B cell (primary cell): ENCODE results near the gene MAF. TPM values are rescaled to one million over a fixed set of nuclear protein-coding genes. Genes with fewer than 3 reads are reported as not detected.

Experiments used
- ATAC-seq: fragments of 200-7000 bp; cut with Tn5 transposase; one replicate; pipeline ENCODE4 v1.10.0; 2021; ENCODE audit warnings: low read depth, mild to moderate bottlenecking, moderate number of reproducible peaks, moderate library complexity
- CTCF ChIA-PET: fragments of 350-600 bp; sonication (Branson Sonifier 250); formaldehyde crosslinking; loops from one replicate; lab custom pipeline; 2021; ENCODE audit warnings: antibody characterized with exemption, inconsistent platforms; lab: Charles Lee
- POLR2A ChIA-PET: fragments of 350-600 bp; sonication (Branson Sonifier 250); formaldehyde crosslinking; loops from one replicate; lab custom pipeline; 2021; ENCODE audit warnings: antibody characterized with exemption; lab: Charles Lee
- DNase-seq: peaks from one replicate; pipeline ENCODE4 v3.0.0; 2013
- H2AFZ ChIP-seq: 2 replicates; pipeline ENCODE4 v1.6.1; 2012; ENCODE audit warnings: mild to moderate bottlenecking, low read depth, low read length; ENCODE audit not compliant: insufficient read depth, poor library complexity, severe bottlenecking
- H3K27ac ChIP-seq, 2 donors: 1 replicate in 1 of 2; 2 replicates in 1 of 2; pipeline ENCODE4 v1.5.1; 2012 to 2013; ENCODE audit warnings: low read length in 2 of 2, mild to moderate bottlenecking in 2 of 2, moderate library complexity in 1 of 2
- H3K27me3 ChIP-seq, 4 experiments: fragments of 200-600 bp in 1 of 4; sonication (generic) in 1 of 4; replicated peaks in 1 of 4; 1 replicate in 2 of 4; 2 replicates in 2 of 4; pipeline versions ENCODE4 v1.6.1 to v1.7.0; 2013 to 2016; ENCODE audit warnings: low read length in 3 of 4, mild to moderate bottlenecking in 2 of 4, mixed read lengths in 1 of 4, moderate library complexity in 1 of 4; ENCODE audit not compliant: insufficient read depth in 4 of 4, control insufficient read depth in 3 of 4; ENCODE audit errors: control extremely low read depth in 1 of 4
- H3K36me3 ChIP-seq, 2 experiments: replicated peaks in 1 of 2; 1 replicate in 1 of 2; 2 replicates in 1 of 2; pipeline versions ENCODE4 v1.6.1 to v1.7.1; 2013; ENCODE audit warnings: low read length in 1 of 2; ENCODE audit not compliant: insufficient read depth in 2 of 2, control insufficient read depth in 1 of 2; ENCODE audit errors: control extremely low read depth in 1 of 2, extremely low read depth in 1 of 2
- H3K4me1 ChIP-seq, 2 donors: fragments of 200-600 bp in 1 of 2; sonication (generic) in 1 of 2; 1 replicate in 1 of 2; 2 replicates in 1 of 2; pipeline versions ENCODE4 v1.5.1 to v1.6.1; 2013 to 2017; ENCODE audit warnings: low read length in 2 of 2; ENCODE audit not compliant: control insufficient read depth in 2 of 2, insufficient read depth in 2 of 2
- H3K4me2 ChIP-seq: replicated peaks from 2 replicates; pipeline ENCODE3; 2012; ENCODE audit warnings: mild to moderate bottlenecking, low read depth, low read length; ENCODE audit not compliant: poor library complexity, severe bottlenecking
- H3K4me3 ChIP-seq, 5 experiments: fragments of 200-600 bp in 1 of 5; sonication (generic) in 1 of 5; 1 replicate in 3 of 5; 2 replicates in 2 of 5; pipeline versions ENCODE4 v1.5.1 to v1.7.0; 2011 to 2016; ENCODE audit warnings: low read length in 4 of 5, mild to moderate bottlenecking in 4 of 5, low read depth in 2 of 5, control low read depth in 1 of 5, moderate library complexity in 1 of 5; ENCODE audit not compliant: insufficient read depth in 1 of 5; ENCODE audit errors: control extremely low read depth in 1 of 5, extremely low read depth in 1 of 5
- H3K79me2 ChIP-seq: fragments of 200-600 bp; sonication (generic); one replicate; pipeline ENCODE4 v1.6.0; 2016; ENCODE audit warnings: low read length; ENCODE audit not compliant: control insufficient read depth, insufficient read depth
- H3K9ac ChIP-seq: fragments of 200-600 bp; sonication (generic); 2 replicates; pipeline ENCODE4 v1.6.1; 2017; ENCODE audit warnings: mild to moderate bottlenecking, low read length, moderate library complexity
- H3K9me3 ChIP-seq, 3 donors: one replicate each; pipeline versions ENCODE4 v1.6.1 to v1.7.1; 2013; ENCODE audit warnings: low read length in 2 of 3; ENCODE audit not compliant: control insufficient read depth in 2 of 3, insufficient read depth in 1 of 3; ENCODE audit errors: control extremely low read depth in 1 of 3
- H4K20me1 ChIP-seq: 2 replicates; pipeline ENCODE4 v1.6.0; 2012; ENCODE audit warnings: mild to moderate bottlenecking, low read length; ENCODE audit not compliant: insufficient read depth, control insufficient read depth, poor library complexity, severe bottlenecking
- H3K27ac Mint-ChIP-seq: one replicate; pipeline ENCODE4 v1.8.0; 2021; ENCODE audit warnings: mixed read lengths
- H3K27me3 Mint-ChIP-seq: one replicate; pipeline ENCODE4 v1.8.0; 2021; ENCODE audit warnings: mixed read lengths
- H3K4me1 Mint-ChIP-seq: one replicate; pipeline ENCODE4 v1.8.0; 2021; ENCODE audit warnings: mixed read lengths
- H3K4me3 Mint-ChIP-seq: one replicate; pipeline ENCODE4 v1.8.0; 2021; ENCODE audit warnings: mixed read lengths
- H3K9me3 Mint-ChIP-seq: one replicate; pipeline ENCODE4 v1.8.0; 2022; ENCODE audit warnings: mixed read lengths; ENCODE audit not compliant: insufficient read depth
- EZH2 ChIP-seq: IDR thresholded peaks from 2 replicates; pipeline ENCODE4 v1.6.1; 2012; ENCODE audit warnings: borderline replicate concordance, low read depth, mild to moderate bottlenecking, moderate library complexity, low read length; ENCODE audit not compliant: insufficient read depth, poor library complexity, severe bottlenecking
- WGBS: methylation state at CpG from one replicate; pipeline ENCODE4 v1.1.5; 2013; ENCODE audit warnings: missing lambda C conversion rate; ENCODE audit not compliant: insufficient coverage; 5-methylcytosine and 5-hydroxymethylcytosine counted together
- intact Hi-C: fragments of 100-400 bp; cut with micrococcal nuclease; formaldehyde crosslinking; loops from one replicate; pipeline ENCODE4 v1.10.0; 2022
- polyA plus RNA-seq: library from polyadenylated mRNA; depleted of rRNA; stranded (reverse); fragments of >200 nt; gene quantifications from 2 replicates; pipeline ENCODE4 v1.2.3, GENCODE V29; 2012
- total RNA-seq, 2 donors: library from RNA; stranded (reverse); fragments of 120-200 nt in 1 of 2; gene quantifications; 1 replicate in 1 of 2; 2 replicates in 1 of 2; pipeline versions ENCODE4 v1.2.3 to v1.2.4, GENCODE V29; 2013 to 2022
- TF ChIP-seq, protein P1 (sequence below): fragments of 200-600 bp; IDR thresholded peaks from one replicate; pipeline ENCODE4 v1.8.0; 2022; ENCODE audit warnings: antibody characterized with exemption, mild to moderate bottlenecking

The MAF gene
- total and polyA plus RNA-seq, 2 donors (not counting 1 experiment from before 2014, with no cell fraction given): 0.30 to 0.49 TPM

DNA sequence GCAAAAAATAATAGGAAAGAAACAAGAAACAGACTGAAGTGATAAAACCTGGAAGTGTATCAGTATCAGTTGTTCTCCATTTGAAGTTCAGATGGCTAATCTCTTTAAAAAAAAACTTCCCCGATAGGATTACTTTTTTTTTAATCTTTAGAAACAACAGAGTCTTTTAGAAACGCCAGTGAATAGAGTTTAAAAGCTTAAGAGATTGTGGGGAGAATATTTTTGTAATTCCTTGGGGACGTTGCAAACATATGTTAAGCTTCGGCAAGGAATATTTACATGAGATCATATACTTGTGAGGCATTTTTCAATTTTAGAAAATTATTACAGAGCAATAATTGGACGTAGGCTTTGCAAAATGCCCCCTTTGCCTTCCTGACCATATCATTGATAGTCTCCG, 13.2 kb downstream of the MAF start:
- H3K9ac ChIP-seq: no peak overlapping the region
- H3K9me3 ChIP-seq: no peaks in the 10 kb centered on the region
- H3K27me3 Mint-ChIP-seq: peaks cover 40% of the 10 kb centered on the region
- intact Hi-C loops: no loop called here
- no peak overlapping the region for H3K27ac ChIP-seq
- no peaks in the 10 kb centered on the region for H3K36me3 ChIP-seq
- H4K20me1 ChIP-seq: no peaks in the 10 kb centered on the region
- ChIA-PET POLR2A (no interaction called here), CTCF (no interaction called here)
- H3K4me1 ChIP-seq: no peaks in the 10 kb centered on the region
- no peak overlapping the region for H3K4me3 Mint-ChIP-seq
- no peak overlapping the region for H2AFZ ChIP-seq
- H3K27me3 ChIP-seq: peaks cover 0 to 42% (median 12%) of the 10 kb centered on the region in 4 experiments
- no peaks in the 10 kb centered on the region for H3K9me3 Mint-ChIP-seq
- TF ChIP-seq, protein P1, sequence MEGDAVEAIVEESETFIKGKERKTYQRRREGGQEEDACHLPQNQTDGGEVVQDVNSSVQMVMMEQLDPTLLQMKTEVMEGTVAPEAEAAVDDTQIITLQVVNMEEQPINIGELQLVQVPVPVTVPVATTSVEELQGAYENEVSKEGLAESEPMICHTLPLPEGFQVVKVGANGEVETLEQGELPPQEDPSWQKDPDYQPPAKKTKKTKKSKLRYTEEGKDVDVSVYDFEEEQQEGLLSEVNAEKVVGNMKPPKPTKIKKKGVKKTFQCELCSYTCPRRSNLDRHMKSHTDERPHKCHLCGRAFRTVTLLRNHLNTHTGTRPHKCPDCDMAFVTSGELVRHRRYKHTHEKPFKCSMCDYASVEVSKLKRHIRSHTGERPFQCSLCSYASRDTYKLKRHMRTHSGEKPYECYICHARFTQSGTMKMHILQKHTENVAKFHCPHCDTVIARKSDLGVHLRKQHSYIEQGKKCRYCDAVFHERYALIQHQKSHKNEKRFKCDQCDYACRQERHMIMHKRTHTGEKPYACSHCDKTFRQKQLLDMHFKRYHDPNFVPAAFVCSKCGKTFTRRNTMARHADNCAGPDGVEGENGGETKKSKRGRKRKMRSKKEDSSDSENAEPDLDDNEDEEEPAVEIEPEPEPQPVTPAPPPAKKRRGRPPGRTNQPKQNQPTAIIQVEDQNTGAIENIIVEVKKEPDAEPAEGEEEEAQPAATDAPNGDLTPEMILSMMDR: no peak
- no peak for TF ChIP-seq EZH2
- no peaks in the 10 kb centered on the region for H3K79me2 ChIP-seq
- H3K4me3 ChIP-seq: no peak overlapping the region
- H3K4me2 ChIP-seq: no peak overlapping the region
- WGBS: no CpG with 5 or more reads among the region's 6 CpGs
- DNase-seq: no peak
- ATAC-seq: no peak
- H3K27ac Mint-ChIP-seq: no peak overlapping the region
- no peaks in the 10 kb centered on the region for H3K4me1 Mint-ChIP-seq

DNA sequence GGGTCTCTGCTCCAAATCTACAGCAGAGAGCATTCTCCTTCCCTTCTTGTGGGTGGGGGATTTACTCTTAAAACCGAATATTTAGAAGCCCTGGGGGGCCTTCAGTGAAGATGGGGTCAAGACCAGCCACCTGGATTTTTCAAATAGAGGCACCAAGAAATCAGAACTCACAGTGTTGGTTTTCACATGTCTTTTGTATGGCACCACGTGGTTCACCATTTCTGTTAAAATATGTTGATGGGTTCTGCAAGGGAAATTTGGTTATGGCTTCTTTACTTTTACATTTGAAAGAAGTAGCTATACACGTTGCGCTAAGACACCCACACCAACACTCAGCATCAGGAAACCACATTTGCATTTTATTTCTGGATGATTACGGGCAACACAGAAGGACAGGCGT, 17.7 kb downstream of the MAF start:
- H2AFZ ChIP-seq: no peak overlapping the region
- H3K4me1 Mint-ChIP-seq: no peaks in the 10 kb centered on the region
- H3K27me3 ChIP-seq: peaks cover 0 to 17% (median 10%) of the 10 kb centered on the region in 4 experiments
- H3K9me3 ChIP-seq: no peaks in the 10 kb centered on the region
- no peaks in the 10 kb centered on the region for H3K4me1 ChIP-seq
- TF ChIP-seq, protein P1: no peak
- TF ChIP-seq EZH2: no peak
- ChIA-PET POLR2A (no interaction called here), CTCF (no interaction called here)
- no peak overlapping the region for H3K27ac Mint-ChIP-seq
- no peak overlapping the region for H3K4me2 ChIP-seq
- WGBS: 86% methylated on average over 1 of the region's 6 CpGs
- H3K4me3 ChIP-seq: no peak overlapping the region
- H3K4me3 Mint-ChIP-seq: no peak overlapping the region
- H3K9me3 Mint-ChIP-seq: no peaks in the 10 kb centered on the region
- H3K79me2 ChIP-seq: no peaks in the 10 kb centered on the region
- DNase-seq (no peak), ATAC-seq (no peak)
- peaks cover 36% of the 10 kb centered on the region for H3K27me3 Mint-ChIP-seq
- no peaks in the 10 kb centered on the region for H3K36me3 ChIP-seq
- H3K9ac ChIP-seq: no peak overlapping the region
- H4K20me1 ChIP-seq: no peaks in the 10 kb centered on the region
- intact Hi-C loops: no loop called here
- H3K27ac ChIP-seq: no peak overlapping the region
